KMS-11 (cell line): ENCODE measurements around the gene SRR.

Experiments
- H2AFZ ChIP-seq: fragments of 200-600 bp; sonication (generic); 2 replicates; pipeline ENCODE4 v1.6.1; 2016; ENCODE audit warnings: antibody characterized with exemption, mixed run types, low read depth
- H3K27ac ChIP-seq: fragments of 200-600 bp; sonication (generic); 2 replicates; pipeline ENCODE4 v1.6.1; 2016; ENCODE audit warnings: mild to moderate bottlenecking, mixed run types
- H3K27me3 ChIP-seq: fragments of 200-600 bp; sonication (generic); 2 replicates; pipeline ENCODE4 v1.6.1; 2017; ENCODE audit warnings: mild to moderate bottlenecking, low read depth, mixed run types, moderate library complexity; ENCODE audit not compliant: insufficient read depth
- H3K36me3 ChIP-seq: fragments of 200-600 bp; sonication (generic); 2 replicates; pipeline ENCODE4 v1.6.1; 2017; ENCODE audit warnings: mild to moderate bottlenecking, mixed run types; ENCODE audit not compliant: insufficient read depth
- H3K4me1 ChIP-seq: fragments of 200-600 bp; sonication (generic); 2 replicates; pipeline ENCODE4 v1.6.1; 2016; ENCODE audit warnings: mild to moderate bottlenecking, low read depth, mixed run types; ENCODE audit not compliant: poor library complexity, severe bottlenecking
- H3K4me2 ChIP-seq: fragments of 200-600 bp; sonication (generic); 2 replicates; pipeline ENCODE4 v1.7.0; 2016; ENCODE audit warnings: mild to moderate bottlenecking, mixed run types
- H3K4me3 ChIP-seq: fragments of 200-600 bp; sonication (generic); IDR thresholded peaks from 2 replicates; pipeline ENCODE4 v1.6.1; 2017; ENCODE audit warnings: low read depth, low read length, mixed read lengths; ENCODE audit not compliant: insufficient read depth
- H3K79me2 ChIP-seq: fragments of 200-600 bp; sonication (generic); 2 replicates; pipeline ENCODE4 v1.6.1; 2016; ENCODE audit warnings: low read depth, mixed run types; ENCODE audit not compliant: insufficient read depth
- H3K9ac ChIP-seq: fragments of 200-600 bp; sonication (generic); 2 replicates; pipeline ENCODE4 v1.6.1; 2016; ENCODE audit warnings: mild to moderate bottlenecking, mixed run types
- H4K20me1 ChIP-seq: fragments of 200-600 bp; sonication (generic); 2 replicates; pipeline ENCODE4 v1.6.1; 2016; ENCODE audit warnings: mild to moderate bottlenecking, mixed run types; ENCODE audit not compliant: insufficient read depth
- CTCF ChIP-seq: fragments of 200-600 bp; sonication (generic); conservative IDR thresholded peaks from 2 replicates; pipeline ENCODE4 v1.6.1; 2017; ENCODE audit warnings: low read depth, mild to moderate bottlenecking, antibody characterized with exemption, low read length, moderate library complexity, mixed read lengths

Gene SRR

DNA sequence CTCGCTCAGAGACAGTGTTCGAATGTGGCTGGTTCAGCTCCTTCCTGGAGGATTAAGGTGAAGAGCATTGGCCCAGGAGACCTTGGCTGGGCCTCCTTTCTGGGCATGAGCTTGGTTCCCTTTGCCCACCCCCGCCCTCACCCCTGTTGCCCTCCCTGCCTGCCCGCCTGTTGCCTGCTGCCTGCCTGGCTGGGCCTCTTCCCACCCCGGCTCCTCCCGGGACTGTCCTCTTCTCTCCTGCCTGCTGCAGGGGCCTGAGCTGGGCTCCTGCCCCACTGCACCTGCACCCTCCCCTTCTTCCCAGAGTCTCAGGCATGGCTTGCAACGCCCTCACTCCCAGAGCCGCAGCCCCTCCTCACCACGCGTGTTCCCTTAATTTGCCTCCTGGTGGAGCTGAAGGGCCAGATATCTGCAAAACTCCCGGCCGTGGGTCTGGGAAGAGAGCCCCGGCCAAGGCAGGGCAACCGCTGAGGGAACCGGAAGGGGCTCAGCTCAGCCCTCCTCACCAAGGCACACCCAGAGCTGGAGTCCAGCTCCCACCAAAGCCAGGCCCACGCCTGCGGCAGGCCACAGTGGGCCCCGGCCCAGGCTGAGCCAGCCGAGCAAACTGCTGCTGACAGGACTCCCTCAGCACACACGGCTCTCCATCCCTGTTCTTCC lies 65.9 kb downstream of the SRR start:
- TF ChIP-seq CTCF, result no peak
- no peak overlapping the region for H3K27ac ChIP-seq
- no peaks in the 10 kb centered on the region for H3K4me1 ChIP-seq
- H3K36me3 ChIP-seq, result no peaks in the 10 kb centered on the region
- H3K9ac ChIP-seq, result no peak overlapping the region
- H4K20me1 ChIP-seq, result no peaks in the 10 kb centered on the region
- H3K4me3 ChIP-seq, result no peak overlapping the region
- H2AFZ ChIP-seq, result no peak overlapping the region
- H3K4me2 ChIP-seq, result no peak overlapping the region
- H3K27me3 ChIP-seq, result no peaks in the 10 kb centered on the region
- no peaks in the 10 kb centered on the region for H3K79me2 ChIP-seq

GRCh38 chr17:2370211-2370589 lies 66.5 kb downstream of the SRR start:
- H3K36me3 ChIP-seq, result no peaks in the 10 kb centered on the region
- H3K4me2 ChIP-seq, result no peak overlapping the region
- no peak overlapping the region for H2AFZ ChIP-seq
- H3K4me3 ChIP-seq, result no peak overlapping the region
- H4K20me1 ChIP-seq, result no peaks in the 10 kb centered on the region
- no peaks in the 10 kb centered on the region for H3K27me3 ChIP-seq
- H3K9ac ChIP-seq, result no peak overlapping the region
- TF ChIP-seq CTCF, result no peak
- H3K79me2 ChIP-seq, result no peaks in the 10 kb centered on the region
- H3K27ac ChIP-seq, result no peak overlapping the region
- no peaks in the 10 kb centered on the region for H3K4me1 ChIP-seq

- H3K4me1 ChIP-seq, result no peaks in the 10 kb centered on the region
- H3K4me3 ChIP-seq, result no peak overlapping the region
- no peaks in the 10 kb centered on the region for H3K79me2 ChIP-seq
- no peak overlapping the region for H3K4me2 ChIP-seq
- no peaks in the 10 kb centered on the region for H3K36me3 ChIP-seq
- no peaks in the 10 kb centered on the region for H3K27me3 ChIP-seq
- no peak for TF ChIP-seq CTCF
- H4K20me1 ChIP-seq, result no peaks in the 10 kb centered on the region
- H2AFZ ChIP-seq, result no peak overlapping the region
- no peak overlapping the region for H3K27ac ChIP-seq
- H3K9ac ChIP-seq, result no peak overlapping the region
These were observed 67.7 kb downstream of the SRR start for GRCh38 chr17:2371183-2372130.

DNA sequence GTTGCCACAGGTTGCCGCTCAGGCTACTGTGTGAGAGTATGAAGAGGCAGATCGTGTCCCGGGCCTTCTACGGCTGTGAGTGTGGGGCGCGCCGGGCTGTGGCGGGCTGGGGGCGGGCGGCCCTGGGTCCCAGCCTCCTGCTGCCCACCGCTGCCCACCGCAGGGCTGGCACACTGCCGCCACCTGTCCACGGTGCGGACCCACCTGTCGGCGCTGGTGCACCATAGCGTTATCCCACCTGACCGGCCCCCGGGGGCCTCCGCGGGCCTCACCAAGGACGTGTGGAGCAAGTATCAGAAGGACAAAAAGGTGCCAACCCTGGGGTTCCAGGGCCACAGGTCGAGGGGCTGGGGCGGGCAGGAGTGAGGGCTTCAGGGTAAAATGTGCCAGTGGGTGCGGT lies 68.4 kb downstream of the SRR start:
- Histone ChIP-seq H3K9ac (no peak overlapping the region), H3K27ac (no peak overlapping the region), H3K4me2 (no peak overlapping the region), H2AFZ (no peak overlapping the region), H3K4me1 (no peaks in the 10 kb centered on the region), H3K79me2 (no peaks in the 10 kb centered on the region), H3K4me3 (no peak overlapping the region), H3K27me3 (no peaks in the 10 kb centered on the region), H3K36me3 (no peaks in the 10 kb centered on the region), H4K20me1 (no peaks in the 10 kb centered on the region)
- no peak for TF ChIP-seq CTCF
